B cell (primary cell): Measurements from ENCODE around the gene PDZD2.

Source experiments
- EZH2 ChIP-seq: IDR thresholded peaks from 2 replicates; pipeline ENCODE4 v1.6.1; 2012; ENCODE audit warnings: borderline replicate concordance, low read depth, mild to moderate bottlenecking, moderate library complexity, low read length; ENCODE audit not compliant: insufficient read depth, poor library complexity, severe bottlenecking
- TF ChIP-seq, protein P1 (sequence below): fragments of 200-600 bp; IDR thresholded peaks from one replicate; pipeline ENCODE4 v1.8.0; 2022; ENCODE audit warnings: antibody characterized with exemption, mild to moderate bottlenecking

DNA sequence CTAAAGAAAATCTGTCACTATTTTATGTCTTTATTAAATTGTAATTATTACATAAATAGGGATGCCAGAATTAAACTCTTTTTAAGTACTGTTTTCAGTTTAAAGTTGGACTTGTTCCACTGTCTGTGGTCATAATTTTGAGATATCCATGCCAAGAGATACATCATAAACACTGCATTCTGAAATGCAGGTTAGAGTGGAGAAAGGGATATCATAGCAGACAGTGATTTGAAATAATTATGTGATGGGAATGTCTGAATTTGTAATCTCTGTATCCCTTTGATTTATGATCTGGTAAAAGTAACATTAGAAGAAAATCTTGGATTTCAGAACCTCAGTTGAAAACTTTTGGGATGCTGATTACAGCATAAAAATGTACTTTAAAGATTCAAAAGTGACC, 313.1 kb downstream of the PDZD2 start:
- no peak for TF ChIP-seq EZH2
- TF ChIP-seq, protein P1, sequence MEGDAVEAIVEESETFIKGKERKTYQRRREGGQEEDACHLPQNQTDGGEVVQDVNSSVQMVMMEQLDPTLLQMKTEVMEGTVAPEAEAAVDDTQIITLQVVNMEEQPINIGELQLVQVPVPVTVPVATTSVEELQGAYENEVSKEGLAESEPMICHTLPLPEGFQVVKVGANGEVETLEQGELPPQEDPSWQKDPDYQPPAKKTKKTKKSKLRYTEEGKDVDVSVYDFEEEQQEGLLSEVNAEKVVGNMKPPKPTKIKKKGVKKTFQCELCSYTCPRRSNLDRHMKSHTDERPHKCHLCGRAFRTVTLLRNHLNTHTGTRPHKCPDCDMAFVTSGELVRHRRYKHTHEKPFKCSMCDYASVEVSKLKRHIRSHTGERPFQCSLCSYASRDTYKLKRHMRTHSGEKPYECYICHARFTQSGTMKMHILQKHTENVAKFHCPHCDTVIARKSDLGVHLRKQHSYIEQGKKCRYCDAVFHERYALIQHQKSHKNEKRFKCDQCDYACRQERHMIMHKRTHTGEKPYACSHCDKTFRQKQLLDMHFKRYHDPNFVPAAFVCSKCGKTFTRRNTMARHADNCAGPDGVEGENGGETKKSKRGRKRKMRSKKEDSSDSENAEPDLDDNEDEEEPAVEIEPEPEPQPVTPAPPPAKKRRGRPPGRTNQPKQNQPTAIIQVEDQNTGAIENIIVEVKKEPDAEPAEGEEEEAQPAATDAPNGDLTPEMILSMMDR = no peak
